Skeletal muscle tissue (tissue), 4 donors: ENCODE measurements around the gene XBP1. TPM values are rescaled to one million over a fixed set of nuclear protein-coding genes. Genes with fewer than 3 reads are reported as not detected.
"Not testable (repeated sequence)": the region's sequence is repeated elsewhere in the genome, so short reads cannot be mapped to it uniquely, and the experiment has no call there.

Experiments used
- H3K27ac ChIP-seq: one replicate; pipeline ENCODE4 v1.7.0; 2013; ENCODE audit warnings: mild to moderate bottlenecking, low read depth, low read length, inconsistent platforms
- H3K27me3 ChIP-seq, 3 donors: one replicate each; pipeline ENCODE4 v1.7.0; 2013; ENCODE audit warnings: low read length in 3 of 3; ENCODE audit not compliant: control insufficient read depth in 3 of 3, insufficient read depth in 3 of 3
- H3K36me3 ChIP-seq, 3 donors: one replicate each; pipeline ENCODE4 v1.7.0; 2013; ENCODE audit warnings: low read length in 3 of 3; ENCODE audit not compliant: control insufficient read depth in 3 of 3, insufficient read depth in 3 of 3
- H3K4me1 ChIP-seq, 3 donors: one replicate each; pipeline ENCODE4 v1.7.0; 2013; ENCODE audit warnings: low read length in 3 of 3, mild to moderate bottlenecking in 3 of 3; ENCODE audit not compliant: control insufficient read depth in 3 of 3, insufficient read depth in 3 of 3
- H3K4me3 ChIP-seq, 3 donors: one replicate each; pipeline ENCODE4 v1.7.0; 2013; ENCODE audit warnings: low read length in 3 of 3
- H3K9ac ChIP-seq, 3 donors: one replicate each; pipeline ENCODE4 v1.7.0; 2013; ENCODE audit warnings: low read length in 3 of 3, mild to moderate bottlenecking in 3 of 3, moderate library complexity in 2 of 3, low read depth in 1 of 3
- H3K9me3 ChIP-seq, 3 donors: one replicate each; pipeline ENCODE4 v1.7.0; 2013; ENCODE audit warnings: low read length in 3 of 3; ENCODE audit not compliant: control insufficient read depth in 3 of 3
- total RNA-seq: library from RNA; depleted of rRNA; stranded (reverse); fragments of >200 nt; gene quantifications from one replicate; pipeline ENCODE4 v1.2.3, GENCODE V29; 2014
- donor health status: Osteomylitis.

Gene XBP1
- total RNA-seq, 1 donor from 2014 or later = 126 TPM

DNA sequence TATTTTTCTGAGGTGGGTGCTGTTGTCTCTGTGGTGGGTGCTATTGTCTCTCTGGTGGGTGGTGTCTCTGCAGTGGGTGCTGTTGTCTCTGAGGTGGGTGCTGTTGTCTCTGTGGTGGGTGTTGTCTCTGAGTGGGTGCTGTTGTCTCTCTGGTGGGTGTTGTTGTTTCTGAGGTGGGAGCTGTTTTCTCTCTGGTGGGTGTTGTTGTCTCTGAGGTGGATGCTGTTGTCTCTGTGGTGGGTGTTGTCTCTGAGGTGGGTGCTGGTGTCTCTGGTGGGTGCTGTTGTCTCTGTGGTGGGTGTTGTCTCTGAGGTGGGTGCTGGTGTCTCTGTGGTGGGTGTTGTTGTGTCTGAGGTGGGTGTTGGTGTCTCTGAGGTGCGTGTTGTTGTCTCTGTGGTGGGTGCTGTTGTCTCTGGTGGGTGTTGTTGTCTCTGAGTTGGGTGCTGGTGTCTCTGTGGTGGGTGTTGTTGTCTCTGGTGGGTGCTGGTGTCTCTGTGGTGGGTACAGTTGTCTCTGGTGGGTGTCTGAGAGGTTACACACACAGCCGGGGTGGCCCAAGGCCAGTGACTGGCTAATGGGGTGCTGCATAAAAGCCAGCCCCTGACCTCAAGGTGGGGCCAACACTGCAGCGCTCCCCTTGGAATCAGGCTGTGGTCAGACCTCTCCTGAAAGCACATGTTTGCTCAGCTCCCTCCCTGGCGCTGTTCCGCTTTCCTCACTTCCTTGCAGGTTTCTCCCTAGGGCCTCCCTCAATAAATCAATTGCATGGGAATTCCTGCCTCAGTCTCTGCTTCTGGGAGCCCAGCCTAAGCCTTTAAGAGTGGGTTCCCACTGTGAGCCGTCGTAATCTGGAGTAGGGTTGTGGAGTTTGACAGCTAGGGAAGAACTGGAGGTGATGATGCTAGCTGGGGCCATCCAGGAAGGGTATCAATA lies 31.0 kb upstream of the XBP1 start:
- Histone ChIP-seq H3K4me3 (no peak overlapping the region), H3K36me3 (no peaks in the 10 kb centered on the region), H3K27me3 (no peaks in the 10 kb centered on the region), H3K27ac (no peak overlapping the region), H3K4me1 (peaks cover 0 to 11% (median 3%) of the 10 kb centered on the region in 3 donors), H3K9me3 (no peaks in the 10 kb centered on the region), H3K9ac (no peak overlapping the region)

DNA sequence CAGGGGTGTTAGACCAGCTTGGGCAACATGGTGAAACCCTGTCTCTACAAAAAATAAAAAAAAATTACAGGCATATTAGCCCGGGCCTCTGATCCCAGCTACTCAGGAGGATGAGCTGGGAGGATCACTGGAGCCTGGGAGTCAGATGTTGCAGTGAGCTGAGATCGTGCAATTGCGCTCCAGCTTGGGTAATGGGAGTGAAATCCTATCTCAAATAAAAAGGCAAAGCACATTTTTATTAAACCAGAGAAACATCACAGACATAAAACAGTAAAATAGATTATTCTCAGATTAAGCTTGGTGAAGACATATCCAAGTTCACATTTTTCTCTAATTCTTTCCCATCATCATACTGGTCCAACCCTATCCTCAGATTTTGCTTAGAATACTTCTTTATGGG lies 30.1 kb upstream of the XBP1 start:
- Histone ChIP-seq H3K4me3 (no peak overlapping the region), H3K4me1 (peaks cover 0 to 11% (median 3%) of the 10 kb centered on the region in 3 donors), H3K36me3 (no peaks in the 10 kb centered on the region), H3K9me3 (no peaks in the 10 kb centered on the region), H3K27ac (no peak overlapping the region), H3K9ac (no peak overlapping the region), H3K27me3 (no peaks in the 10 kb centered on the region)

DNA sequence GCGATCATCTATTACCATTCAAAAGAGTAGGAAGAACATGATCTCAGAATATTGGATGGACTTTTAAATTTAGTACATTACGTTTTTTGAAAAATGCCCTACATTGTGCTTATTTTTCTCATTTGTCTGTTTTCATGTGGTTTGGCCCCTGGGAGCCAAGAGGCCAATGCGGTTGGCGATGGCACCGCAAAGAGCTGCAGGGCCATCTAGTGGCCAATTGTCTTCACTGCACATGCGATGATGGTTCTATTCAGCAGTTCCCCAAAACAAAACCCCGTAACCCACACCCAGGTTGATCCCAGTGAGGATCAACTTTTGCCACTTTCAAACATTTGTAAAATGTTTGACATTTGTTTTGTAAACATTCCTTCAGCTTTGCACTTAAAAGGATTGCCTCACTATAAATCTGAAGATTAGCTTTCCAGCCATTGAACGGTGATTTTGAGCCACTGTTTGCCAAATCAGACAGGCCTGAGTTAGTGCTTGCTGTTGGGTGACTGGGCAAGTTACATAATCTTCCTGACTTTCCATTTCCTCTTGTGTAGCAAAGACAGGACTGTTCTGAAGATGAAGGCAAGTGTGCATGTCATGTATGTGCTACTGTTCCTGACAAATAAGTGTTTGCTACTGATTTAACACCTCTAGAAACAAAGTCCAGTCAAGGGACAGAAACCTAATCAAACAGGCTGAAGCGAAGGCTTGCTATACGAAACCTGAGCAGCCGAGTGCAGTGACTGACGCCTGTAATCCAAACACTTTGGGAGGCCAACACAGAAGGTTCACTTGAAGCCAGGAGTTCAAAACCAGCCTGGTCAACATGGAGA lies 29.2 kb upstream of the XBP1 start:
- Histone ChIP-seq H3K9ac (peak overlapping the region in 2 of 3 donors; percentile 58 to 59), H3K27me3 (no peaks in the 10 kb centered on the region), H3K27ac (no peak overlapping the region), H3K4me1 (peaks cover 0 to 11% (median 3%) of the 10 kb centered on the region in 3 donors), H3K36me3 (no peaks in the 10 kb centered on the region), H3K4me3 (no peak overlapping the region), H3K9me3 (no peaks in the 10 kb centered on the region)

DNA sequence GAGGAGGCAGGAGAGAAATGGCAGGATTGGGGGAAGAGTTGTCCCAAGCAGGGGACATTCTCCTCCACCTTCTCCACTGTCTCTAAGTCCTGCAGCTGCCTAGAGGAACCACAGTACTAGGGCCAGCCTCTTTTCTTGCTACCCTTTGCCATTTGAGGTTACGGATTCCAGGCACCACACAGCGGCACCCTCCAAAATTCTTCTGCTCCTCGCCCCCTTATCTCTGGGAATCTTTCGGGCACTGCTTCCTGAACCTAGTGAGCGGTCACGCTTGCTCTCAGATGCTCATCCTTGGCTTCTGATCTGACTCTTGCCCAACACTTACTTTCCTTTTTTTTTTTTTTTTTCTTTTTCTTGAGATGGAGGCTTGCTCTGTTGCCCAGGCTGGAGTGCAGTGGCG lies 26.6 kb upstream of the XBP1 start:
- H3K36me3 ChIP-seq = no peaks in the 10 kb centered on the region
- H3K27me3 ChIP-seq = no peaks in the 10 kb centered on the region
- no peak overlapping the region for H3K4me3 ChIP-seq
- H3K4me1 ChIP-seq = peaks cover 0 to 11% (median 3%) of the 10 kb centered on the region in 3 donors
- no peaks in the 10 kb centered on the region for H3K9me3 ChIP-seq
- no peak overlapping the region for H3K27ac ChIP-seq
- no peak overlapping the region for H3K9ac ChIP-seq

DNA sequence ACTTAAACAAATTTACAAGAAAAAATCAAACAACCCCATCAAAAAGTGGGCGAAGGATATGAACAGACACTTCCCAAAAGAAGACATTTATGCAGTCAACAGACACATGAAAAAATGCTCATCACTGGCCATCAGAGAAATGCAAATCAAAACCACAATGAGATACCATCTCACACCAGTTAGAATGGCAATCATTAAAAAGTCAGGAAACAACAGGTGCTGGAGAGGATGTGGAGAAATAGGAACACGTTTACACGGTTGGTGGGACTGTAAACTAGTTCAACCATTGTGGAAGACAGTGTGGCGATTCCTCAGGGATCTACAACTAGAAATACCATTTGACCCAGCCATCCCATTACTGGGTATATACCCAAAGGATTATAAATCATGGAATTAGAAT lies 26.1 kb upstream of the XBP1 start:
- not testable (repeated sequence) for H3K4me3 ChIP-seq, H3K9me3 ChIP-seq, H3K36me3 ChIP-seq, H3K27ac ChIP-seq, H3K9ac ChIP-seq, H3K27me3 ChIP-seq
- H3K4me1 ChIP-seq = peaks cover 0 to 11% (median 3%) of the 10 kb centered on the region in 3 donors

DNA sequence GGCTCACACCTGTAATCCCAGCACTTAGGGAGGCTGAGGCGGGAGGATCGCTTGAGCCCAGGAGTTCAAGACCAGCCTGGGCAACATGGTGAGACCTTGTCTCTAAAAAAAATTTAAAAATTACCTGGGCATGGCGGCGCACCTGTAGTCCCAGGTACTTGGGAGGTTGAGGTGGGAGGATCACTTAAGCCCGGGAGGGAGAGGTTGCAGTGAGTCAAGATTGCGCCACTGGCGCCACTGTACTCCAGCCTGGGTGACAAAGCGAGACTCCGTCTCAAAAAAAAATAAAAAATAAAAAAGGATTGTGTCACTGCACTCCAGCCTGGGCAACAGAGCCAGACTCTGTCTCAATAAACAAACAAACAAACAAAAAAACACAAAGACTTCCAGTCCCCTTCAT lies 24.1 kb upstream of the XBP1 start:
- H3K27ac ChIP-seq, H3K4me1 ChIP-seq: not testable (repeated sequence)

DNA sequence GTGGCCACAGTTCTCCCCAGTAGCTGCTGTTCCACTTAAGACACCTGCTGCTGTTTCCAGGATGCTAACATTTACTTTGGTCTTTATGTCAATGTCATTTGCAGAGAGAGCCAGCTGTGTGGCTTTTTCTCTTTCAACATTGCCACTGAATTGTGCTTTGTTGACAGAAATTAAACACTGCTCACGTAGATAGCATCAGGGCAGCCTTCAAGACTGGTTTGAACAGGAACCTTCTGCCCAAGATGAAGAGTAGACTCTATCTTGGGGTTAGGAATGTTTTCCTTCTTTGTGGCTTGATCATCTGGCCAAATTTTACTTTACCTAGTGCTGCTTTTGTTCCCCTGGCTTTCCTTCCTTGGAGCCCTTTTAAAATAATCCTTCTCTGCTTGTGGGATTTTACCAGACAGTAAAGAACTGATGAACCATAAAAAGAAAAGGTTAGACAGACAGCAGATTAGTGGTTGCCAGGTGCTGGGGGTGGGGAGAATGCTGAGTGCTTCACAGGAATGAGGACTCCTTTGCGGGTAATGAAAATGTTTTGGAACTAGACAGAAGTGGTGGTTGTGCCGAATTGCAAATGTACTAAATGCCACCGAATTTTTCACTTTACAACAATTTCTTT lies 22.7 kb upstream of the XBP1 start:
- Histone ChIP-seq H3K4me1 (peaks cover 11 to 17% (median 12%) of the 10 kb centered on the region in 3 donors), H3K27ac (no peak overlapping the region), H3K36me3 (no peaks in the 10 kb centered on the region), H3K27me3 (no peaks in the 10 kb centered on the region), H3K9me3 (no peaks in the 10 kb centered on the region), H3K4me3 (no peak overlapping the region), H3K9ac (no peak overlapping the region)

More for the DNA sequence above, 24.1 kb upstream of the XBP1 start:
- H3K36me3 ChIP-seq, H3K9ac ChIP-seq, H3K4me3 ChIP-seq, H3K9me3 ChIP-seq, H3K27me3 ChIP-seq: not testable (repeated sequence)

DNA sequence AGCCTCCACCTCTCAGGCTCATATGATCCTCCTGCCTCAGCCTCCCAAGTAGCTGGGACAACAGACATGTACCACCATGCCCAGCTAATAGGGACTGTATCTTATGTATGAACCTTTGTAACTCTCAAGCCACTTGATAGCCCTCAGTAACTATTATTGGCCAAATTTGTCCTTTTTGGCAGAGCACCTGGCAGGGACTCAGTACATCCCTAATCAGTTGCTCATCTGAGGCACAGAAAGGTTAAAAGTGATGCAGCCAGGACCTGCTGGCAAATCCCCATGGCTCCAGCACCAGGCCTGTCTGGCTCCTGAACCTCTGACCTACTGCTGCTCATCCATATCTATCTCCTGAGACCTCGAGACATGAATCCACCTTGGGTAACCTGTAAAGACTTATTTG lies 21.1 kb upstream of the XBP1 start:
- Histone ChIP-seq H3K27ac (no peak overlapping the region), H3K36me3 (no peaks in the 10 kb centered on the region), H3K4me1 (peaks cover 12 to 21% (median 13%) of the 10 kb centered on the region in 3 donors), H3K9ac (no peak overlapping the region), H3K4me3 (no peak overlapping the region), H3K9me3 (no peaks in the 10 kb centered on the region), H3K27me3 (no peaks in the 10 kb centered on the region)

DNA sequence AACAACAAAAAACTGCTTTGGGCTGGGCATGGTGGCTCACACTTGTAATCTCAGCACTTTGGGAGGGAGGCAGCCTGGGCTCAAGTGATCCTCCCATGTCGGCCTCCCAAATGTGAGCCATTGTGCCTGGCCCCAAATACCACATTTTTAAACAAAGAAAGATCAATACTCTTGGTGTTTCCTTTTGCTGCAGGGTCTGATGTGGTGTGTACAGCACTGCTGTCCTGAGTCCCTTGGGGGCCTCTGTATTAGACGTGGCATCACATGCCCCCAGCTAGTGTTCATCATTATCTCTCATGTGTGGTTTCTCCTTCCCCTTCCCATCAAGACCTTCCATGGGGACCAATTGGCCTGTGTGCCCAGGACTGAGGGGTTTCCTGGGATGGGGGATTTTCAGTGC lies 20.5 kb upstream of the XBP1 start:
- Histone ChIP-seq H3K9me3 (no peaks in the 10 kb centered on the region), H3K27ac (no peak overlapping the region), H3K4me3 (no peak overlapping the region), H3K27me3 (no peaks in the 10 kb centered on the region), H3K9ac (no peak overlapping the region), H3K36me3 (no peaks in the 10 kb centered on the region), H3K4me1 (peaks cover 12 to 21% (median 13%) of the 10 kb centered on the region in 3 donors)
